Measurements from ENCODE around the gene KLLN. TPM values are rescaled to one million over a fixed set of nuclear protein-coding genes. Genes with fewer than 3 reads are reported as not detected.

The KLLN gene
- total and polyA plus RNA-seq, 9 of the 15 experiments (the other 6 are each of a cell fraction or from before 2014, with no cell fraction given), result 0.07 to 0.40 (median 0.25) TPM

DNA sequence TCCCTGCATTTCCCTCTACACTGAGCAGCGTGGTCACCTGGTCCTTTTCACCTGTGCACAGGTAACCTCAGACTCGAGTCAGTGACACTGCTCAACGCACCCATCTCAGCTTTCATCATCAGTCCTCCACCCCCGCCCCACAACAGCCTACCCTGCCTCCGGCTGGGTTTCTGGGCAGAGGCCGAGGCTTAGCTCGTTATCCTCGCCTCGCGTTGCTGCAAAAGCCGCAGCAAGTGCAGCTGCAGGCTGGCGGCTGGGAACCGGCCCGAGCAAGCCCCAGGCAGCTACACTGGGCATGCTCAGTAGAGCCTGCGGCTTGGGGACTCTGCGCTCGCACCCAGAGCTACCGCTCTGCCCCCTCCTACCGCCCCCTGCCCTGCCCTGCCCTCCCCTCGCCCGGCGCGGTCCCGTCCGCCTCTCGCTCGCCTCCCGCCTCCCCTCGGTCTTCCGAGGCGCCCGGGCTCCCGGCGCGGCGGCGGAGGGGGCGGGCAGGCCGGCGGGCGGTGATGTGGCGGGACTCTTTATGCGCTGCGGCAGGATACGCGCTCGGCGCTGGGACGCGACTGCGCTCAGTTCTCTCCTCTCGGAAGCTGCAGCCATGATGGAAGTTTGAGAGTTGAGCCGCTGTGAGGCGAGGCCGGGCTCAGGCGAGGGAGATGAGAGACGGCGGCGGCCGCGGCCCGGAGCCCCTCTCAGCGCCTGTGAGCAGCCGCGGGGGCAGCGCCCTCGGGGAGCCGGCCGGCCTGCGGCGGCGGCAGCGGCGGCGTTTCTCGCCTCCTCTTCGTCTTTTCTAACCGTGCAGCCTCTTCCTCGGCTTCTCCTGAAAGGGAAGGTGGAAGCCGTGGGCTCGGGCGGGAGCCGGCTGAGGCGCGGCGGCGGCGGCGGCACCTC is at the start of gene KLLN, which contains the start of gene PTEN (continued):
- TF ChIP-seq, protein P1, sequence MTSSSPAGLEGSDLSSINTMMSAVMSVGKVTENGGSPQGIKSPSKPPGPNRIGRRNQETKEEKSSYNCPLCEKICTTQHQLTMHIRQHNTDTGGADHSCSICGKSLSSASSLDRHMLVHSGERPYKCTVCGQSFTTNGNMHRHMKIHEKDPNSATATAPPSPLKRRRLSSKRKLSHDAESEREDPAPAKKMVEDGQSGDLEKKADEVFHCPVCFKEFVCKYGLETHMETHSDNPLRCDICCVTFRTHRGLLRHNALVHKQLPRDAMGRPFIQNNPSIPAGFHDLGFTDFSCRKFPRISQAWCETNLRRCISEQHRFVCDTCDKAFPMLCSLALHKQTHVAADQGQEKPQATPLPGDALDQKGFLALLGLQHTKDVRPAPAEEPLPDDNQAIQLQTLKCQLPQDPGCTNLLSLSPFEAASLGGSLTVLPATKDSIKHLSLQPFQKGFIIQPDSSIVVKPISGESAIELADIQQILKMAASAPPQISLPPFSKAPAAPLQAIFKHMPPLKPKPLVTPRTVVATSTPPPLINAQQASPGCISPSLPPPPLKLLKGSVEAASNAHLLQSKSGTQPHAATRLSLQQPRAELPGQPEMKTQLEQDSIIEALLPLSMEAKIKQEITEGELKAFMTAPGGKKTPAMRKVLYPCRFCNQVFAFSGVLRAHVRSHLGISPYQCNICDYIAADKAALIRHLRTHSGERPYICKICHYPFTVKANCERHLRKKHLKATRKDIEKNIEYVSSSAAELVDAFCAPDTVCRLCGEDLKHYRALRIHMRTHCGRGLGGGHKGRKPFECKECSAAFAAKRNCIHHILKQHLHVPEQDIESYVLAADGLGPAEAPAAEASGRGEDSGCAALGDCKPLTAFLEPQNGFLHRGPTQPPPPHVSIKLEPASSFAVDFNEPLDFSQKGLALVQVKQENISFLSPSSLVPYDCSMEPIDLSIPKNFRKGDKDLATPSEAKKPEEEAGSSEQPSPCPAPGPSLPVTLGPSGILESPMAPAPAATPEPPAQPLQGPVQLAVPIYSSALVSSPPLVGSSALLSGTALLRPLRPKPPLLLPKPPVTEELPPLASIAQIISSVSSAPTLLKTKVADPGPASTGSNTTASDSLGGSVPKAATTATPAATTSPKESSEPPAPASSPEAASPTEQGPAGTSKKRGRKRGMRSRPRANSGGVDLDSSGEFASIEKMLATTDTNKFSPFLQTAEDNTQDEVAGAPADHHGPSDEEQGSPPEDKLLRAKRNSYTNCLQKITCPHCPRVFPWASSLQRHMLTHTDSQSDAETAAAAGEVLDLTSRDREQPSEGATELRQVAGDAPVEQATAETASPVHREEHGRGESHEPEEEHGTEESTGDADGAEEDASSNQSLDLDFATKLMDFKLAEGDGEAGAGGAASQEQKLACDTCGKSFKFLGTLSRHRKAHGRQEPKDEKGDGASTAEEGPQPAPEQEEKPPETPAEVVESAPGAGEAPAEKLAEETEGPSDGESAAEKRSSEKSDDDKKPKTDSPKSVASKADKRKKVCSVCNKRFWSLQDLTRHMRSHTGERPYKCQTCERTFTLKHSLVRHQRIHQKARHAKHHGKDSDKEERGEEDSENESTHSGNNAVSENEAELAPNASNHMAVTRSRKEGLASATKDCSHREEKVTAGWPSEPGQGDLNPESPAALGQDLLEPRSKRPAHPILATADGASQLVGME (CRISPR knock-in tag; IDR thresholded peaks at IDR 0.05), result peak; percentile 54; the same call in 1 of the 2 replicates
- TF ChIP-seq NFIC (IDR thresholded peaks at IDR 0.05) (peak; percentile 10; the same call in 1 of the 2 replicates), JUND (IDR thresholded peaks at IDR 0.05; ENCODE audit: borderline replicate concordance, low read depth, low read length) (peak; percentile 21; the same call in 1 of the 2 replicates), JUND (tag; IDR thresholded peaks at IDR 0.05; ENCODE audit: borderline replicate concordance, low read depth, low read length) (no peak; the same call in 2 of the 3 replicates), ELF1 (tag; IDR thresholded peaks at IDR 0.05) (no peak), MTA2 (IDR thresholded peaks at IDR 0.05; ENCODE audit: low read depth) (no peak), SREBF2 (CRISPR knock-in tag; IDR thresholded peaks at IDR 0.05) (no peak), CCNT2 (IDR thresholded peaks at IDR 0.05; ENCODE audit: borderline replicate concordance, extremely low read depth, insufficient read length, low read depth, low read length) (peak; percentile 66), TARDBP (IDR thresholded peaks at IDR 0.05) (no peak), ZKSCAN1 (IDR thresholded peaks at IDR 0.05; ENCODE audit: low read depth, low read length) (no peak), MCM5 (IDR thresholded peaks at IDR 0.05; ENCODE audit: low read depth) (no peak), POU5F1 (IDR thresholded peaks at IDR 0.05; ENCODE audit: borderline replicate concordance, low read depth, low read length, partially characterized antibody) (no peak), SMAD4 (CRISPR knock-in tag; conservative IDR thresholded peaks at IDR 0.05) (peak; percentile 75), GTF2A2 (tag; IDR thresholded peaks at IDR 0.05) (0 out of 2 replicates have a peak, but pooled peaks have one; percentile 50), KLF10 (CRISPR knock-in tag; IDR thresholded peaks at IDR 0.05) (no peak), FOXM1 (IDR thresholded peaks at IDR 0.05; ENCODE audit: low read depth) (no peak), FOXM1 (CRISPR knock-in tag; IDR thresholded peaks at IDR 0.05; ENCODE audit: low read depth) (0 out of 2 replicates have a peak, but pooled peaks have one; percentile 60)
- TF ChIP-seq, protein P2, sequence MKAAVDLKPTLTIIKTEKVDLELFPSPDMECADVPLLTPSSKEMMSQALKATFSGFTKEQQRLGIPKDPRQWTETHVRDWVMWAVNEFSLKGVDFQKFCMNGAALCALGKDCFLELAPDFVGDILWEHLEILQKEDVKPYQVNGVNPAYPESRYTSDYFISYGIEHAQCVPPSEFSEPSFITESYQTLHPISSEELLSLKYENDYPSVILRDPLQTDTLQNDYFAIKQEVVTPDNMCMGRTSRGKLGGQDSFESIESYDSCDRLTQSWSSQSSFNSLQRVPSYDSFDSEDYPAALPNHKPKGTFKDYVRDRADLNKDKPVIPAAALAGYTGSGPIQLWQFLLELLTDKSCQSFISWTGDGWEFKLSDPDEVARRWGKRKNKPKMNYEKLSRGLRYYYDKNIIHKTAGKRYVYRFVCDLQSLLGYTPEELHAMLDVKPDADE (conservative IDR thresholded peaks at IDR 0.05; ENCODE audit: control insufficient read depth, low read depth, low read length), result 0 out of 2 replicates have a peak, but pooled peaks have one; percentile 42
- TF ChIP-seq, protein P3, sequence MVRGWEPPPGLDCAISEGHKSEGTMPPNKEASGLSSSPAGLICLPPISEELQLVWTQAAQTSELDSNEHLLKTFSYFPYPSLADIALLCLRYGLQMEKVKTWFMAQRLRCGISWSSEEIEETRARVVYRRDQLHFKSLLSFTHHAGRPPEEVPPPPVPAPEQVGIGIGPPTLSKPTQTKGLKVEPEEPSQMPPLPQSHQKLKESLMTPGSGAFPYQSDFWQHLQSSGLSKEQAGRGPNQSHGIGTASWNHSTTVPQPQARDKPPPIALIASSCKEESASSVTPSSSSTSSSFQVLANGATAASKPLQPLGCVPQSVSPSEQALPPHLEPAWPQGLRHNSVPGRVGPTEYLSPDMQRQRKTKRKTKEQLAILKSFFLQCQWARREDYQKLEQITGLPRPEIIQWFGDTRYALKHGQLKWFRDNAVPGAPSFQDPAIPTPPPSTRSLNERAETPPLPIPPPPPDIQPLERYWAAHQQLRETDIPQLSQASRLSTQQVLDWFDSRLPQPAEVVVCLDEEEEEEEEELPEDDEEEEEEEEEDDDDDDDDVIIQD (CRISPR knock-in tag; IDR thresholded peaks at IDR 0.05), result no peak
